ENCODE data around the gene KCNK5. TPM values are rescaled to one million over a fixed set of nuclear protein-coding genes. Genes with fewer than 3 reads are reported as not detected.

KCNK5 gene
- total and polyA plus RNA-seq, 2 of the 8 experiments (the other 6 are each of a cell fraction or from before 2014, with no cell fraction given): 20.9 to 44.3 TPM

GRCh38 chr6:39188571-39188970 is 40.7 kb downstream of the KCNK5 start (continued):
- TF ChIP-seq RNF2 (IDR thresholded peaks at IDR 0.05; ENCODE audit: borderline replicate concordance, low read depth, low read length, missing control alignments, poor library complexity, severe bottlenecking): no peak
- no peak for TF ChIP-seq MAFK (IDR thresholded peaks at IDR 0.05; ENCODE audit: low read depth, low read length)
